HEK293 (cell line): ENCODE data around the gene PIK3R3.

Experiments
- CTCF ChIA-PET: fragments of 350-600 bp; formaldehyde crosslinking; extraction: SDS; loops from one replicate; lab custom pipeline; 2021; ENCODE audit warnings: antibody characterized with exemption; lab: Yijun Ruan, JAX
- POLR2A ChIA-PET: fragments of 300-600 bp; formaldehyde crosslinking; extraction: SDS; loops from one replicate; lab custom pipeline; 2020; ENCODE audit warnings: antibody characterized with exemption, inconsistent platforms; lab: Yijun Ruan, JAX
- H3K27ac ChIP-seq: fragments of 200-500 bp; sonication (Bioruptor generic); 2 replicates; pipeline ENCODE4 v1.5.1; 2014; ENCODE audit warnings: low read depth, low read length, control low read depth, inconsistent platforms; ENCODE audit errors: extremely low read depth
- H3K36me3 ChIP-seq, 2 experiments: fragments of 200-500 bp in 1 of 2; sonication (Bioruptor generic) in 1 of 2; 1 replicate in 1 of 2; 2 replicates in 1 of 2; pipeline ENCODE4 v1.5.1; 2014 to 2017; ENCODE audit warnings: inconsistent platforms in 2 of 2, low read length in 2 of 2; ENCODE audit not compliant: control insufficient read depth in 2 of 2, insufficient read depth in 1 of 2
- H3K4me1 ChIP-seq: fragments of 200-500 bp; sonication (Bioruptor generic); 2 replicates; pipeline ENCODE4 v1.5.1; 2014; ENCODE audit warnings: mild to moderate bottlenecking, low read length, inconsistent platforms; ENCODE audit not compliant: control insufficient read depth, insufficient read depth
- H3K4me3 ChIP-seq: 2 replicates; pipeline ENCODE4 v1.5.1; 2011; ENCODE audit warnings: low read depth, mild to moderate bottlenecking, control low read depth, low read length, moderate library complexity
- H3K9me3 ChIP-seq: fragments of 200-500 bp; sonication (Bioruptor generic); 2 replicates; pipeline ENCODE4 v1.5.1; 2014; ENCODE audit warnings: low read depth, low read length, inconsistent platforms; ENCODE audit not compliant: control insufficient read depth, insufficient read depth
- FEZF1 ChIP-seq: fragments of 450-650 bp; formaldehyde crosslinking; IDR thresholded peaks from 2 replicates; pipeline ENCODE4 v1.5.1; 2016; ENCODE audit warnings: missing biosample characterization, missing genetic modification characterization
- ZFP3 ChIP-seq: fragments of 450-650 bp; formaldehyde crosslinking; IDR thresholded peaks from 2 replicates; pipeline ENCODE4 v1.5.1; 2016; ENCODE audit warnings: low read depth, missing biosample characterization, missing genetic modification characterization
- ZIC2 ChIP-seq: fragments of 450-650 bp; formaldehyde crosslinking; IDR thresholded peaks from 2 replicates; pipeline ENCODE4 v1.5.1; 2016; ENCODE audit warnings: missing biosample characterization, missing genetic modification characterization
- ZNF121 ChIP-seq: fragments of 450-650 bp; formaldehyde crosslinking; IDR thresholded peaks from 2 replicates; pipeline ENCODE4 v1.5.1; 2016; ENCODE audit warnings: missing biosample characterization, missing genetic modification characterization
- ZNF146 ChIP-seq: fragments of 450-650 bp; formaldehyde crosslinking; IDR thresholded peaks from 2 replicates; pipeline ENCODE4 v1.5.1; 2016; ENCODE audit warnings: missing biosample characterization, missing genetic modification characterization
- ZNF169 ChIP-seq: fragments of 450-650 bp; formaldehyde crosslinking; IDR thresholded peaks from 2 replicates; pipeline ENCODE4 v1.5.1; 2016; ENCODE audit warnings: missing biosample characterization, missing genetic modification characterization
- ZNF175 ChIP-seq: fragments of 450-650 bp; formaldehyde crosslinking; IDR thresholded peaks from 2 replicates; pipeline ENCODE4 v1.5.1; 2016; ENCODE audit warnings: missing biosample characterization, missing genetic modification characterization
- ZNF19 ChIP-seq: fragments of 450-650 bp; formaldehyde crosslinking; IDR thresholded peaks from 2 replicates; pipeline ENCODE4; 2016; ENCODE audit warnings: missing biosample characterization, missing genetic modification characterization, low read depth
- ZNF311 ChIP-seq: fragments of 450-650 bp; formaldehyde crosslinking; IDR thresholded peaks from 2 replicates; pipeline ENCODE4 v1.5.1; 2017; ENCODE audit warnings: missing biosample characterization, missing genetic modification characterization, borderline replicate concordance
- ZNF423 ChIP-seq: fragments of 450-650 bp; formaldehyde crosslinking; IDR thresholded peaks from 2 replicates; pipeline ENCODE4 v1.5.1; 2016; ENCODE audit warnings: missing biosample characterization, missing genetic modification characterization
- ZNF776 ChIP-seq: fragments of 450-650 bp; formaldehyde crosslinking; IDR thresholded peaks from 2 replicates; pipeline ENCODE4 v1.5.0; 2017; ENCODE audit warnings: missing biosample characterization, missing genetic modification characterization, borderline replicate concordance
- ZNF777 ChIP-seq: fragments of 450-650 bp; formaldehyde crosslinking; IDR thresholded peaks from 2 replicates; pipeline ENCODE4 v1.5.1; 2017; ENCODE audit warnings: missing biosample characterization, missing genetic modification characterization, borderline replicate concordance
- ZNF830 ChIP-seq: fragments of 450-650 bp; IDR thresholded peaks from 2 replicates; pipeline ENCODE4 v1.5.0; 2018; ENCODE audit warnings: missing biosample characterization, missing genetic modification characterization, low read depth, mild to moderate bottlenecking, moderate library complexity
- TF ChIP-seq, protein P1 (sequence below): fragments of 450-650 bp; formaldehyde crosslinking; IDR thresholded peaks from 2 replicates; pipeline ENCODE4 v1.5.1; 2017; ENCODE audit warnings: missing biosample characterization, missing genetic modification characterization
- TF ChIP-seq, protein P2 (sequence below): fragments of 450-650 bp; formaldehyde crosslinking; IDR thresholded peaks from 2 replicates; pipeline ENCODE4 v1.5.1; 2016; ENCODE audit warnings: missing biosample characterization, missing genetic modification characterization
- TF ChIP-seq, protein P3 (sequence below): fragments of 450-650 bp; formaldehyde crosslinking; IDR thresholded peaks from 2 replicates; pipeline ENCODE4 v1.5.1; 2016; ENCODE audit warnings: missing biosample characterization, missing genetic modification characterization
- TF ChIP-seq, protein P4 (sequence below): sonication (generic); formaldehyde crosslinking; IDR thresholded peaks from 2 replicates; pipeline ENCODE4 v1.8.1; 2022; ENCODE audit warnings: mild to moderate bottlenecking, moderate library complexity, missing genetic modification reagents
- TF ChIP-seq, protein P5 (sequence below): fragments of 450-650 bp; formaldehyde crosslinking; IDR thresholded peaks from 2 replicates; pipeline ENCODE4 v1.5.1; 2016; ENCODE audit warnings: missing biosample characterization, missing genetic modification characterization

The PIK3R3 gene

DNA sequence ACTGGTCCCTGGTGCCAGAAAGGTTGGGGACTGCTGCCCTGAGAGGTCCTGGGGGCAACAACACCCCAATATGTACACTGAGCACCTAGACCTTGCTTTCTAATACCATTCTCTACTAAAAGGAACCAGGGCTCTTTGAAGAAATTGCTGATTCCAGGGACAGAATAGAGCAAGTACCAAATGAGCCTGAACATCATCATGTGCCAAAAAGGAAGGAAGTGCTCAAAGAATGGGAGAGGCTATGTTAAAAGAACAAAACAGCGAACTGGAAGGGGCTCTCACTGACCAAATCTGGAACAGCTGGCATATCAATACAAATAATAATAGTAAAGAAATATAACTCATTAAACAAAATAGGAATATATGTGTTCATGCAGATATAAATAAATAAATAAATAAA lies 50.8 kb downstream of the PIK3R3 start:
- ChIA-PET CTCF (no interaction called here), POLR2A (no interaction called here)
- peaks cover 9% of the 10 kb centered on the region for H3K4me1 ChIP-seq
- TF ChIP-seq ZNF311 (no peak), ZNF776 (tag by site-specific recombination) (no peak), ZNF777 (tag by site-specific recombination) (no peak), ZNF19 (tag by site-specific recombination) (no peak), ZNF423 (no peak), ZFP3 (tag by site-specific recombination) (no peak), ZNF830 (tag by site-specific recombination) (no peak), ZNF146 (tag by site-specific recombination) (no peak), ZNF169 (tag by site-specific recombination) (no peak)
- TF ChIP-seq, protein P1, sequence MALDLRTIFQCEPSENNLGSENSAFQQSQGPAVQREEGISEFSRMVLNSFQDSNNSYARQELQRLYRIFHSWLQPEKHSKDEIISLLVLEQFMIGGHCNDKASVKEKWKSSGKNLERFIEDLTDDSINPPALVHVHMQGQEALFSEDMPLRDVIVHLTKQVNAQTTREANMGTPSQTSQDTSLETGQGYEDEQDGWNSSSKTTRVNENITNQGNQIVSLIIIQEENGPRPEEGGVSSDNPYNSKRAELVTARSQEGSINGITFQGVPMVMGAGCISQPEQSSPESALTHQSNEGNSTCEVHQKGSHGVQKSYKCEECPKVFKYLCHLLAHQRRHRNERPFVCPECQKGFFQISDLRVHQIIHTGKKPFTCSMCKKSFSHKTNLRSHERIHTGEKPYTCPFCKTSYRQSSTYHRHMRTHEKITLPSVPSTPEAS (tag by site-specific recombination), result no peak
- TF ChIP-seq, protein P2, sequence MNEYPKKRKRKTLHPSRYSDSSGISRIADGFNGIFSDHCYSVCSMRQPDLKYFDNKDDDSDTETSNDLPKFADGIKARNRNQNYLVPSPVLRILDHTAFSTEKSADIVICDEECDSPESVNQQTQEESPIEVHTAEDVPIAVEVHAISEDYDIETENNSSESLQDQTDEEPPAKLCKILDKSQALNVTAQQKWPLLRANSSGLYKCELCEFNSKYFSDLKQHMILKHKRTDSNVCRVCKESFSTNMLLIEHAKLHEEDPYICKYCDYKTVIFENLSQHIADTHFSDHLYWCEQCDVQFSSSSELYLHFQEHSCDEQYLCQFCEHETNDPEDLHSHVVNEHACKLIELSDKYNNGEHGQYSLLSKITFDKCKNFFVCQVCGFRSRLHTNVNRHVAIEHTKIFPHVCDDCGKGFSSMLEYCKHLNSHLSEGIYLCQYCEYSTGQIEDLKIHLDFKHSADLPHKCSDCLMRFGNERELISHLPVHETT (tag by site-specific recombination), result no peak
- TF ChIP-seq, protein P3, sequence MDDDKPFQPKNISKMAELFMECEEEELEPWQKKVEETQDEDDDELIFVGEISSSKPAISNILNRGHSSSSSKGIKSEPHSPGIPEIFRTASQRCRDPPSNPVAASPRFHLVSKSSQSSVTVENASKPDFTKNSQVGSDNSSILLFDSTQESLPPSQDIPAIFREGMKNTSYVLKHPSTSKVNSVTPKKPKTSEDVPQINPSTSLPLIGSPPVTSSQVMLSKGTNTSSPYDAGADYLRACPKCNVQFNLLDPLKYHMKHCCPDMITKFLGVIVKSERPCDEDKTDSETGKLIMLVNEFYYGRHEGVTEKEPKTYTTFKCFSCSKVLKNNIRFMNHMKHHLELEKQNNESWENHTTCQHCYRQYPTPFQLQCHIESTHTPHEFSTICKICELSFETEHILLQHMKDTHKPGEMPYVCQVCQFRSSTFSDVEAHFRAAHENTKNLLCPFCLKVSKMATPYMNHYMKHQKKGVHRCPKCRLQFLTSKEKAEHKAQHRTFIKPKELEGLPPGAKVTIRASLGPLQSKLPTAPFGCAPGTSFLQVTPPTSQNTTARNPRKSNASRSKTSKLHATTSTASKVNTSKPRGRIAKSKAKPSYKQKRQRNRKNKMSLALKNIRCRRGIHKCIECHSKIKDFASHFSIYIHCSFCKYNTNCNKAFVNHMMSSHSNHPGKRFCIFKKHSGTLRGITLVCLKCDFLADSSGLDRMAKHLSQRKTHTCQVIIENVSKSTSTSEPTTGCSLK, result no peak
- TF ChIP-seq, protein P4, sequence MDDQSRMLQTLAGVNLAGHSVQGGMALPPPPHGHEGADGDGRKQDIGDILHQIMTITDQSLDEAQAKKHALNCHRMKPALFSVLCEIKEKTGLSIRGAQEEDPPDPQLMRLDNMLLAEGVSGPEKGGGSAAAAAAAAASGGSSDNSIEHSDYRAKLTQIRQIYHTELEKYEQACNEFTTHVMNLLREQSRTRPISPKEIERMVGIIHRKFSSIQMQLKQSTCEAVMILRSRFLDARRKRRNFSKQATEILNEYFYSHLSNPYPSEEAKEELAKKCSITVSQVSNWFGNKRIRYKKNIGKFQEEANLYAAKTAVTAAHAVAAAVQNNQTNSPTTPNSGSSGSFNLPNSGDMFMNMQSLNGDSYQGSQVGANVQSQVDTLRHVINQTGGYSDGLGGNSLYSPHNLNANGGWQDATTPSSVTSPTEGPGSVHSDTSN, result no peak
- TF ChIP-seq, all 188 proteins: peak for 0
- no peaks in the 10 kb centered on the region for H3K9me3 ChIP-seq
- no peak overlapping the region for H3K27ac ChIP-seq
- no peak overlapping the region for H3K4me3 ChIP-seq
- peaks cover 0 to 5% of the 10 kb centered on the region in 2 experiments; a peak in 1 of 3 replicates for H3K36me3 ChIP-seq

DNA sequence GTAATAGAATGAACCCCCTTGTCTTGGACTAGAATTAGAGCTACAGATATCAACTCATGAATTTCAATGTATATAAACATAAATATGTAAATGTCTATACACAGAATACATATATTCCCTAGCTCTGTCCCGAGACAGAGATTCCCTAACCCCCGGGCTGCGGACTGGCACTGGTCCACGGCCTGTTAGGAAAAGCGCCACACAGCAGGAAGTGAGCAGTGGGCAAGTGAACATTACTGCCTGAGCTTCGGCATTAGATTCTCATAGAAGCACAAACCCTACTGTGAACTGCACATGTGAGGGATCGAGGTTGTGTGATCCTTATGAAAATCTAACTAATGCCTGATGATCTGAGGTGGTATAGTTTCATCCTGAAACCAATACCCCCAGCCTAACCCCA lies 51.2 kb downstream of the PIK3R3 start:
- POLR2A ChIA-PET, result no interaction called here
- H3K9me3 ChIP-seq, result no peaks in the 10 kb centered on the region
- H3K27ac ChIP-seq, result no peak overlapping the region
- H3K4me3 ChIP-seq, result no peak overlapping the region
- H3K36me3 ChIP-seq, result peaks cover 0 to 5% of the 10 kb centered on the region in 2 experiments; a peak in 1 of 3 replicates
- CTCF ChIA-PET, result interaction anchor here (0.7 kb wide), 1 partner anchor 45 kb away, joined by 3 read pairs; no protein-coding TSS in a partner anchor
- TF ChIP-seq ZIC2 (tag by site-specific recombination), result peak; percentile 56
- no peak for TF ChIP-seq ZNF175 (tag by site-specific recombination)
- TF ChIP-seq FEZF1 (tag by site-specific recombination), result peak; percentile 81
- TF ChIP-seq, all 188 proteins: peak for 2
- peaks cover 9% of the 10 kb centered on the region for H3K4me1 ChIP-seq

DNA sequence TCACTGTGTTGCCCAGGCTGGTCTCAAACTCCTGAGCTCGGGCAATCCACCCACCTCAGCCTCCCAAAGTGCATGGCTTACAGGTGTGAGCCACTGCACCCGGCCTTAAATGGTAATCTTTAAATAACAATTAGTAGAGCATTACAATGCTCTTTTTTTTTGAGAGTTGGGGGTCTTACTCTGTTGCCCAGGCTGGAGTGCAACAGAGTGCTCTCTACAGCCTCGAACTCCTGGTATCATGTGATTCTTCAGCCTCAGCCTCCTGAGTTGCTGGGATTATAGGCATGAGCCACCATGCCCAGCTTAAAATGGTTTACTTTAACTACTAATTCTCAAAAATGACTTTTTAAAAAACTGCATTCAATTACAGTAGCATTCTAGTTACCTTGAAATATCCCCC lies 52.2 kb downstream of the PIK3R3 start:
- Histone ChIP-seq H3K36me3 (peaks cover 0 to 8% of the 10 kb centered on the region in 2 experiments; a peak in 1 of 3 replicates), H3K27ac (no peak overlapping the region), H3K9me3 (no peaks in the 10 kb centered on the region), H3K4me3 (no peak overlapping the region), H3K4me1 (peaks cover 9% of the 10 kb centered on the region)
- POLR2A ChIA-PET, result no interaction called here
- TF ChIP-seq ZNF121 (tag by site-specific recombination), result peak; percentile 67
- TF ChIP-seq, protein P5, sequence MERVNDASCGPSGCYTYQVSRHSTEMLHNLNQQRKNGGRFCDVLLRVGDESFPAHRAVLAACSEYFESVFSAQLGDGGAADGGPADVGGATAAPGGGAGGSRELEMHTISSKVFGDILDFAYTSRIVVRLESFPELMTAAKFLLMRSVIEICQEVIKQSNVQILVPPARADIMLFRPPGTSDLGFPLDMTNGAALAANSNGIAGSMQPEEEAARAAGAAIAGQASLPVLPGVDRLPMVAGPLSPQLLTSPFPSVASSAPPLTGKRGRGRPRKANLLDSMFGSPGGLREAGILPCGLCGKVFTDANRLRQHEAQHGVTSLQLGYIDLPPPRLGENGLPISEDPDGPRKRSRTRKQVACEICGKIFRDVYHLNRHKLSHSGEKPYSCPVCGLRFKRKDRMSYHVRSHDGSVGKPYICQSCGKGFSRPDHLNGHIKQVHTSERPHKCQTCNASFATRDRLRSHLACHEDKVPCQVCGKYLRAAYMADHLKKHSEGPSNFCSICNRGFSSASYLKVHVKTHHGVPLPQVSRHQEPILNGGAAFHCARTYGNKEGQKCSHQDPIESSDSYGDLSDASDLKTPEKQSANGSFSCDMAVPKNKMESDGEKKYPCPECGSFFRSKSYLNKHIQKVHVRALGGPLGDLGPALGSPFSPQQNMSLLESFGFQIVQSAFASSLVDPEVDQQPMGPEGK (tag by site-specific recombination), result no peak
- CTCF ChIA-PET, result interaction anchor here (0.7 kb wide), 2 partner anchors 44 to 54 kb away, joined by 3 to 4 read pairs; no protein-coding TSS in a partner anchor
